ENCODE measurements around the gene TM9SF2. TPM values are rescaled to one million over a fixed set of nuclear protein-coding genes. Genes with fewer than 3 reads are reported as not detected.

TM9SF2 gene
- total RNA-seq, 1 experiment from 2014 or later: 154 TPM

DNA sequence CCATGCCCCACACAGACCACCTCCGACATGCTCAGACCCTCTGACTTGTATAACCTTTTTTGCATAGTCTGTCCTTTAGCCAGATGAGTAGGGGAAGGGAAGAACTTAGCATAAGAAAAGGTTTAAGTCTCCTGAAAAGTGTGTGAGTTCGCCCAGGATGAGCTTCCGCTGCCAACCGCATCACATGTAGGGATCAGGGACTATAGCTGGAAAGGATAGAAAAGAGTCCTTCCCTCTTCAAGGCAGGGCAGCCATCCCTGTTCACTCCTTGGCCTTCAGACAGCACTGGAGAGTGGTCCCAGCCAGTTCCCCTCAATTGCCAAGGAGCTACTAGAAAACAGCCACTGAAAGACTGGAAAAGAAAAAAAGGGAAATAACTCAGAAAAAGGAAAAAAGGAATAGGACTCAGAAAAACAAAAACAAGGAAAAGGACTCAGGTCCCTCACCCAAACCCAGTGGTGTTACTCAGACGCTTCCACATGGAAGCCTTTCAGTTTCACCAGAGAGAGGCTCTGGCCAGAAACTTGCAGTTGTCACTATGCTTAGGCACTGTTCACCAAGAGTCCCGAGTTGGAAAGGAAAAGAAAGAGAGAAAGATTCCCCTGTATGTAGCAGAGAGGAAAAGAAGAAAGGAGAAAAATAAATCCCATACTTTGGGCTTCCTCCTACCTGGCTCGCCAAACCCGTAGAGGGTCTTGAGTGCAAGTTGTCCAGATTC, 5.6 kb upstream of the TM9SF2 start:
- intact Hi-C loops (cut with micrococcal nuclease; ENCODE audit: unreplicated experiment): no loop called here
- Mint-ChIP-seq H3K4me3 (ENCODE audit: unreplicated experiment) (peak overlapping the region; percentile 90), H3K9me3 (ENCODE audit: unreplicated experiment) (peaks cover 28% of the 10 kb centered on the region), H3K27ac (ENCODE audit: unreplicated experiment) (peak overlapping the region; percentile 97), H3K36me3 (ENCODE audit: insufficient read depth, unreplicated experiment) (peaks cover 28% of the 10 kb centered on the region), H3K27me3 (ENCODE audit: insufficient read depth, unreplicated experiment) (no peaks in the 10 kb centered on the region), H3K4me1 (ENCODE audit: low read depth, unreplicated experiment) (peaks cover 30% of the 10 kb centered on the region)
- POLR2A ChIA-PET: interaction anchor here (0.7 kb wide), 1 partner anchor 262 kb away, joined by 4 read pairs; no protein-coding TSS in a partner anchor
- CTCF ChIA-PET: interaction anchor here (0.6 kb wide), 2 partner anchors 10 to 740 kb away, joined by 3 read pairs; no protein-coding TSS in a partner anchor
- DNase-seq: no peak
- H3K36me3 ChIP-seq (ENCODE audit: control insufficient read depth, insufficient read depth, low read length): no peaks in the 10 kb centered on the region
- TF ChIP-seq CTCF (IDR thresholded peaks at IDR 0.05; ENCODE audit: insufficient read depth in 1 of 2, low read depth in 1 of 2, low read length in 1 of 2, severe bottlenecking in 1 of 2, unreplicated experiment in 1 of 2): no peak
- peak overlapping the region; percentile 40 for H3K4me3 ChIP-seq (ENCODE audit: low read depth, low read length)
- peaks cover 3% of the 10 kb centered on the region; the same call in 1 of the 2 replicates for H3K9me3 ChIP-seq
- BruUV-seq (replicated peaks): TSS peak; percentile 34
- H3K4me1 ChIP-seq: peaks cover 15% of the 10 kb centered on the region
- no peaks in the 10 kb centered on the region for H3K27me3 ChIP-seq (replicated peaks; ENCODE audit: control insufficient read depth, insufficient read depth, low read length)

GRCh38 chr13:99496184-99497142, 4.8 kb upstream of the TM9SF2 start:
- no peaks in the 10 kb centered on the region; the same call in 1 of the 2 replicates for H3K9me3 ChIP-seq
- H3K4me1 ChIP-seq: peaks cover 15% of the 10 kb centered on the region
- no TSS peak for BruUV-seq (replicated peaks)
- intact Hi-C loops (cut with micrococcal nuclease; ENCODE audit: unreplicated experiment): no loop called here
- Mint-ChIP-seq H3K27ac (ENCODE audit: unreplicated experiment) (peak overlapping the region; percentile 97), H3K36me3 (ENCODE audit: insufficient read depth, unreplicated experiment) (peaks cover 37% of the 10 kb centered on the region), H3K27me3 (ENCODE audit: insufficient read depth, unreplicated experiment) (no peaks in the 10 kb centered on the region), H3K9me3 (ENCODE audit: unreplicated experiment) (peaks cover 27% of the 10 kb centered on the region), H3K4me3 (ENCODE audit: unreplicated experiment) (peak overlapping the region; percentile 90), H3K4me1 (ENCODE audit: low read depth, unreplicated experiment) (peaks cover 34% of the 10 kb centered on the region)
- no peaks in the 10 kb centered on the region for H3K36me3 ChIP-seq (ENCODE audit: control insufficient read depth, insufficient read depth, low read length)
- DNase-seq: peak; percentile 85 to 93
- peak overlapping the region; percentile 40 for H3K4me3 ChIP-seq (ENCODE audit: low read depth, low read length)
- no peaks in the 10 kb centered on the region for H3K27me3 ChIP-seq (replicated peaks; ENCODE audit: control insufficient read depth, insufficient read depth, low read length)
- TF ChIP-seq CTCF (IDR thresholded peaks at IDR 0.05; ENCODE audit: insufficient read depth in 1 of 2, low read depth in 1 of 2, low read length in 1 of 2, severe bottlenecking in 1 of 2, unreplicated experiment in 1 of 2): no peak
- CTCF ChIA-PET: interaction anchor here (0.6 kb wide), 2 partner anchors 9 to 739 kb away, joined by 3 read pairs; no protein-coding TSS in a partner anchor
- POLR2A ChIA-PET: interaction anchor here (0.6 to 0.7 kb wide), 2 partner anchors 263 to 408 kb away, joined by 3 to 4 read pairs; no protein-coding TSS in a partner anchor

Data from Caco-2 (cell line).